ENCODE data around the gene BCL7B.

- TF ChIP-seq ZBTB17 (tag by site-specific recombination; IDR thresholded peaks at IDR 0.05) = no peak
- TF ChIP-seq REST (tag by site-specific recombination; IDR thresholded peaks at IDR 0.05) = no peak
- no peak for TF ChIP-seq CTCF (tag by site-specific recombination; IDR thresholded peaks at IDR 0.05)
- no peak for TF ChIP-seq KLF9 (tag by site-specific recombination; IDR thresholded peaks at IDR 0.05; ENCODE audit: low read depth)
Measured at GRCh38 chr7:73555411-73555982, 2.0 kb downstream of the BCL7B start.
